ENCODE results near the gene CTPS1. TPM values are rescaled to one million over a fixed set of nuclear protein-coding genes. Genes with fewer than 3 reads are reported as not detected.

CTPS1 gene
- total RNA-seq, 4 donors from 2014 or later: 3.9 to 16.4 (median 10.6) TPM

- TF ChIP-seq, protein P1, sequence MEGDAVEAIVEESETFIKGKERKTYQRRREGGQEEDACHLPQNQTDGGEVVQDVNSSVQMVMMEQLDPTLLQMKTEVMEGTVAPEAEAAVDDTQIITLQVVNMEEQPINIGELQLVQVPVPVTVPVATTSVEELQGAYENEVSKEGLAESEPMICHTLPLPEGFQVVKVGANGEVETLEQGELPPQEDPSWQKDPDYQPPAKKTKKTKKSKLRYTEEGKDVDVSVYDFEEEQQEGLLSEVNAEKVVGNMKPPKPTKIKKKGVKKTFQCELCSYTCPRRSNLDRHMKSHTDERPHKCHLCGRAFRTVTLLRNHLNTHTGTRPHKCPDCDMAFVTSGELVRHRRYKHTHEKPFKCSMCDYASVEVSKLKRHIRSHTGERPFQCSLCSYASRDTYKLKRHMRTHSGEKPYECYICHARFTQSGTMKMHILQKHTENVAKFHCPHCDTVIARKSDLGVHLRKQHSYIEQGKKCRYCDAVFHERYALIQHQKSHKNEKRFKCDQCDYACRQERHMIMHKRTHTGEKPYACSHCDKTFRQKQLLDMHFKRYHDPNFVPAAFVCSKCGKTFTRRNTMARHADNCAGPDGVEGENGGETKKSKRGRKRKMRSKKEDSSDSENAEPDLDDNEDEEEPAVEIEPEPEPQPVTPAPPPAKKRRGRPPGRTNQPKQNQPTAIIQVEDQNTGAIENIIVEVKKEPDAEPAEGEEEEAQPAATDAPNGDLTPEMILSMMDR (IDR thresholded peaks at IDR 0.05; ENCODE audit: low read depth): no peak
Measured at GRCh38 chr1:41023279-41023990, 43.9 kb downstream of the CTPS1 start.

GRCh38 chr1:41024953-41025352 lies 45.5 kb downstream of the CTPS1 start:
- TF ChIP-seq, protein P1 (IDR thresholded peaks at IDR 0.05; ENCODE audit: low read depth): no peak

- TF ChIP-seq, protein P1 (IDR thresholded peaks at IDR 0.05; ENCODE audit: low read depth): no peak
Measured at GRCh38 chr1:41025979-41026819, 46.7 kb downstream of the CTPS1 start.

DNA sequence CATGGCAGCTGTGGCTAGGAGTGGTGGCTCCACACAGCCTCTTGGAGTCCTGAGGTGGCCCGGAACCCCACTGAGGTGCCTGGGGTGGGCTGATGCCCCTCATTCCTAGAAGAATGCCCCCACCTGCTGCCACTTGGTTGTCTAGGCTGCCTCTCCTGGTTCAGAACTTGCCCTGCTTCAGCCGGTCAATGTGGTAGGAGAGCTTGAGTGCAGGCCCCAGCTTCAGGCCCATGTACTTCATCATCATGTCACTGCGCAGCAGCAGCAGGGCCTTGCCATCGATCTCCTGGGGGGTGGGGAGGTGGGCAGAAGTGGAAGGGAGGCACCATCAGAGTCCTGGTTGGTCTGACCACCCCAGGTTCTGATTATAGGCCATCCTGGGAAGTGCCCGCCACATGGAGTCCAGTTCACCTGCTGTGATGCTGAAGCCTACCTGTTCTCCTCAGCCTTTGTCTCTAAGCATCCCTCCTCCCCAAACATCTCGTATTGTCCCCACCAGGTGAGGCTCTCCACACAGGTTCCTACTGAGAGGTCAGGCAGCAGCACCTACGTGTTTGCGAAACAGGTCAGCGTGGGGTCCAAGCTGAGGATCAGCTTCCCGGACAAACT lies 48.6 kb downstream of the CTPS1 start:
- TF ChIP-seq, protein P1 (IDR thresholded peaks at IDR 0.05; ENCODE audit: low read depth): no peak

- TF ChIP-seq, protein P1 (IDR thresholded peaks at IDR 0.05; ENCODE audit: low read depth): no peak
Measured at GRCh38 chr1:41030872-41031616, 51.5 kb downstream of the CTPS1 start.

- TF ChIP-seq, protein P1 (IDR thresholded peaks at IDR 0.05; ENCODE audit: low read depth): no peak
Measured at GRCh38 chr1:41032147-41032546, 52.7 kb downstream of the CTPS1 start.

Measured in subcutaneous adipose tissue (tissue), 4 donors.